ENCODE measurements around the gene DHRS7. TPM values are rescaled to one million over a fixed set of nuclear protein-coding genes. Genes with fewer than 3 reads are reported as not detected.

Gene DHRS7
- total and polyA plus RNA-seq, 10 of the 15 experiments (the other 5 are each of a cell fraction or from before 2014, with no cell fraction given) = 55.0 to 99.8 (median 62.2) TPM

- H3K4me1 ChIP-seq (ENCODE audit: control insufficient read depth, insufficient read depth, low read length) = peaks cover 35% of the 10 kb centered on the region
- ChIA-PET RAD21 (ENCODE audit: unreplicated experiment) (interaction anchor here (1.1 to 15.8 kb wide), 8 partner anchors 8 to 114 kb away, joined by 3 to 446 read pairs (median 10); partner anchors contain the start of gene PPM1A), POLR2A (interaction anchor here (1.5 to 15.6 kb wide), 5 partner anchors 10 to 116 kb away, joined by 3 to 251 read pairs (median 92); partner anchors contain the start of gene PPM1A), CTCF (interaction anchor here (1.0 to 6.3 kb wide), 10 partner anchors 8 to 133 kb away, joined by 3 to 38 read pairs (median 8); partner anchors contain the start of gene PPM1A), SMC1A (ENCODE audit: uncharacterized antibody, unreplicated experiment) (interaction anchor here (0.7 to 17.6 kb wide), 12 partner anchors 10 to 117 kb away, joined by 3 to 303 read pairs (median 7); partner anchors contain the start of gene PPM1A)
- DNase-seq (ENCODE audit: low read depth, low spot score) (no peak), FAIRE-seq (no peak), ATAC-seq (no peak)
- H3K27me3 ChIP-seq (replicated peaks in 1 of 2; ENCODE audit: control insufficient read depth in 2 of 2, insufficient read depth in 2 of 2, low read length in 1 of 2) = no peaks in the 10 kb centered on the region
- no peaks in the 10 kb centered on the region for H3K36me3 ChIP-seq (ENCODE audit: control insufficient read depth in 2 of 2, insufficient read depth in 2 of 2, low read length in 1 of 2)
- H3K9me3 ChIP-seq (replicated peaks; ENCODE audit: control insufficient read depth, insufficient read depth, low read length) = no peaks in the 10 kb centered on the region
- no peaks in the 10 kb centered on the region for H3K79me2 ChIP-seq (ENCODE audit: control insufficient read depth, insufficient read depth, low read length)
- intact Hi-C loops (cut with micrococcal nuclease; ENCODE audit: unreplicated experiment) (no loop called here), in situ Hi-C loops (cut with MboI) (no loop called here)
- H3K4me2 ChIP-seq (ENCODE audit: control insufficient read depth, insufficient read depth) = no peak overlapping the region; the same call in 1 of the 2 replicates
- TF ChIP-seq HDAC6 (IDR thresholded peaks at IDR 0.05; ENCODE audit: unreplicated experiment) (no peak), PKNOX1 (IDR thresholded peaks at IDR 0.05) (no peak), PML (IDR thresholded peaks at IDR 0.05; ENCODE audit: low read length) (no peak), NR2F1 (conservative IDR thresholded peaks at IDR 0.05) (no peak), SMAD5 (IDR thresholded peaks at IDR 0.05; ENCODE audit: low read depth) (no peak), ZNF622 (IDR thresholded peaks at IDR 0.05) (no peak), CBFB (IDR thresholded peaks at IDR 0.05; ENCODE audit: low read depth) (no peak), ZNF274 (IDR thresholded peaks at IDR 0.05; ENCODE audit: insufficient read depth, insufficient read length) (no peak), ZNF24 (IDR thresholded peaks at IDR 0.05) (no peak), MTA3 (IDR thresholded peaks at IDR 0.05; ENCODE audit: borderline replicate concordance, low read length) (no peak), EED (IDR thresholded peaks at IDR 0.05; ENCODE audit: low read depth) (no peak), POLR2A (IDR thresholded peaks at IDR 0.05; ENCODE audit: low read depth, low read length) (no peak)
- no peak overlapping the region for H3K4me3 ChIP-seq
- peak overlapping the region; percentile 93; the same call in 1 of the 2 replicates for H3K27ac ChIP-seq (ENCODE audit: control insufficient read depth, insufficient read depth)
- H3K9ac ChIP-seq (ENCODE audit: control insufficient read depth, insufficient read depth, low read length) = no peak overlapping the region
- 45% methylated on average over 1 of the region's 1 CpG for WGBS (ENCODE audit: insufficient coverage, insufficient replicate concordance, low lambda C conversion rate, missing lambda C conversion rate)
- no peaks in the 10 kb centered on the region for H4K20me1 ChIP-seq (ENCODE audit: control insufficient read depth, insufficient read depth)
- no peak overlapping the region for H2AFZ ChIP-seq (ENCODE audit: control insufficient read depth, low read depth, low read length)
- no TSS peak for BruUV-seq (replicated peaks)
Observed at GRCh38 chr14:60214415-60215126, 49.4 kb upstream of the DHRS7 start.

Measured in GM12878 (cell line).